H9 (cell line): ENCODE measurements around the gene CSMD2. TPM values are rescaled to one million over a fixed set of nuclear protein-coding genes. Genes with fewer than 3 reads are reported as not detected.

Experiments
- DNase-seq: peaks from one replicate; pipeline ENCODE4 v3.0.0-alpha.2; 2017
- H2AFZ ChIP-seq: one replicate; pipeline ENCODE4 v1.6.1; 2013; ENCODE audit warnings: mild to moderate bottlenecking, low read length, control low read depth, moderate library complexity
- H2AK5ac ChIP-seq: 2 replicates; pipeline ENCODE4 v1.6.1; 2013; ENCODE audit warnings: low read length, control low read depth, mixed read lengths; ENCODE audit not compliant: insufficient read length
- H2BK120ac ChIP-seq: one replicate; pipeline ENCODE4 v1.6.1; 2013; ENCODE audit warnings: low read depth, mild to moderate bottlenecking, low read length, control low read depth, inconsistent platforms; ENCODE audit not compliant: poor library complexity, severe bottlenecking
- H2BK12ac ChIP-seq: 2 replicates; pipeline ENCODE4 v1.6.1; 2013; ENCODE audit warnings: low read length, control low read depth, mixed read lengths, low read depth; ENCODE audit not compliant: insufficient read length
- H2BK15ac ChIP-seq: 2 replicates; pipeline ENCODE4 v1.6.1; 2013; ENCODE audit warnings: low read depth, low read length, control low read depth
- H2BK20ac ChIP-seq: one replicate; pipeline ENCODE4 v1.6.1; 2013; ENCODE audit warnings: low read depth, mild to moderate bottlenecking, low read length, control low read depth, inconsistent platforms; ENCODE audit not compliant: poor library complexity, severe bottlenecking
- H2BK5ac ChIP-seq: 2 replicates; pipeline ENCODE4 v1.6.1; 2013; ENCODE audit warnings: low read length, control low read depth, mixed read lengths; ENCODE audit not compliant: insufficient read length
- H3K14ac ChIP-seq: 2 replicates; pipeline ENCODE4 v1.6.1; 2013; ENCODE audit warnings: low read length, control low read depth; ENCODE audit not compliant: insufficient read depth
- H3K18ac ChIP-seq: 2 replicates; pipeline ENCODE4 v1.6.1; 2013; ENCODE audit warnings: low read depth, mild to moderate bottlenecking, mixed read lengths, low read length, control low read depth; ENCODE audit not compliant: insufficient read length
- H3K23ac ChIP-seq: 2 replicates; pipeline ENCODE4 v1.6.1; 2013; ENCODE audit warnings: low read length, control low read depth, mixed read lengths, low read depth; ENCODE audit not compliant: insufficient read length
- H3K23me2 ChIP-seq: 2 replicates; pipeline ENCODE4 v1.6.1; 2013; ENCODE audit warnings: low read depth, mild to moderate bottlenecking, mixed read lengths, low read length, control low read depth; ENCODE audit not compliant: insufficient read length, poor library complexity, severe bottlenecking
- H3K27ac ChIP-seq: 2 replicates; pipeline ENCODE4 v1.5.1; 2013; ENCODE audit warnings: low read length, control low read depth, mixed read lengths, low read depth; ENCODE audit not compliant: insufficient read length
- H3K27me3 ChIP-seq: 2 replicates; pipeline ENCODE4 v1.6.1; 2013; ENCODE audit warnings: low read length, control low read depth, inconsistent platforms; ENCODE audit not compliant: insufficient read depth
- H3K4ac ChIP-seq: 2 replicates; pipeline ENCODE4 v1.6.1; 2013; ENCODE audit warnings: low read depth, mild to moderate bottlenecking, control low read depth, inconsistent platforms, low read length, moderate library complexity
- H3K4me1 ChIP-seq: 2 replicates; pipeline ENCODE4 v1.6.1; 2013; ENCODE audit warnings: low read length, control low read depth, inconsistent platforms; ENCODE audit not compliant: insufficient read depth
- H3K4me2 ChIP-seq: 2 replicates; pipeline ENCODE4 v1.6.1; 2013; ENCODE audit warnings: low read length, control low read depth, mixed read lengths; ENCODE audit not compliant: insufficient read length, insufficient read depth
- H3K56ac ChIP-seq: 2 replicates; pipeline ENCODE4 v1.6.1; 2013; ENCODE audit warnings: low read depth, mild to moderate bottlenecking, mixed read lengths, low read length, control low read depth; ENCODE audit not compliant: insufficient read length
- H3K79me1 ChIP-seq: 2 replicates; pipeline ENCODE4 v1.6.1; 2013; ENCODE audit warnings: low read depth, mild to moderate bottlenecking, moderate library complexity, low read length, control low read depth, inconsistent platforms; ENCODE audit not compliant: insufficient read depth, poor library complexity, severe bottlenecking
- H3K79me2 ChIP-seq: 2 replicates; pipeline ENCODE4 v1.6.1; 2013; ENCODE audit warnings: low read length, control low read depth, inconsistent platforms; ENCODE audit not compliant: insufficient read depth
- H3K9ac ChIP-seq: 2 replicates; pipeline ENCODE4 v1.6.1; 2013; ENCODE audit warnings: low read length, control low read depth, mixed read lengths; ENCODE audit not compliant: insufficient read length; ENCODE audit errors: extremely low read depth
- H3K9me3 ChIP-seq: one replicate; pipeline ENCODE4 v1.6.1; 2013; ENCODE audit warnings: low read depth, low read length, inconsistent platforms; ENCODE audit not compliant: control insufficient read depth
- H3T11ph ChIP-seq: one replicate; pipeline ENCODE4 v1.6.1; 2013; ENCODE audit warnings: mild to moderate bottlenecking, low read length, control low read depth, inconsistent platforms
- H4K20me1 ChIP-seq: one replicate; pipeline ENCODE4 v1.6.1; 2013; ENCODE audit not compliant: control insufficient read depth, insufficient read length, insufficient read depth
- H4K5ac ChIP-seq: 2 replicates; pipeline ENCODE4 v1.6.1; 2013; ENCODE audit warnings: low read depth, mild to moderate bottlenecking, mixed read lengths, low read length, control low read depth; ENCODE audit not compliant: insufficient read length
- H4K8ac ChIP-seq: replicated peaks from 2 replicates; pipeline ENCODE4 v1.6.1; 2013; ENCODE audit warnings: low read length, control low read depth, mixed read lengths, low read depth; ENCODE audit not compliant: insufficient read length
- H4K91ac ChIP-seq: 2 replicates; pipeline ENCODE4 v1.6.1; 2013; ENCODE audit warnings: low read depth, mild to moderate bottlenecking, moderate library complexity, mixed read lengths, low read length, control low read depth; ENCODE audit not compliant: insufficient read length
- H3K27ac Mint-ChIP-seq, 3 experiments: 2 replicates in 2 of 3; 3 replicates in 1 of 3; pipeline ENCODE4 v1.8.0; 2020 to 2021; ENCODE audit warnings: mixed read lengths in 3 of 3, mild to moderate bottlenecking in 1 of 3, moderate library complexity in 1 of 3
- H3K27me3 Mint-ChIP-seq: 2 replicates; pipeline ENCODE4 v1.8.0; 2021; ENCODE audit warnings: low read depth, mild to moderate bottlenecking, moderate library complexity, mixed read lengths
- H3K36me3 Mint-ChIP-seq, 3 experiments: 2 replicates in 2 of 3; 3 replicates in 1 of 3; pipeline ENCODE4 v1.8.0; 2020 to 2021; ENCODE audit warnings: low read depth in 3 of 3, mixed read lengths in 3 of 3; ENCODE audit not compliant: insufficient read depth in 1 of 3
- H3K4me1 Mint-ChIP-seq, 2 experiments: 2 replicates each; pipeline ENCODE4 v1.8.0; 2020; ENCODE audit warnings: mixed read lengths in 2 of 2
- H3K4me3 Mint-ChIP-seq, 2 experiments: 2 replicates in 1 of 2; 3 replicates in 1 of 2; pipeline ENCODE4 v1.8.0; 2020 to 2021; ENCODE audit warnings: mild to moderate bottlenecking in 2 of 2, mixed read lengths in 2 of 2, moderate library complexity in 1 of 2
- H3K9me3 Mint-ChIP-seq, 2 experiments: 2 replicates in 1 of 2; 3 replicates in 1 of 2; pipeline ENCODE4 v1.8.0; 2020; ENCODE audit warnings: mild to moderate bottlenecking in 2 of 2, mixed read lengths in 2 of 2, moderate library complexity in 1 of 2
- WGBS: extraction: QIAGEN DNeasy Blood & Tissue Kit; methylation state at CpG from one replicate; pipeline ENCODE4 v1.1.7; 2013; ENCODE audit warnings: missing lambda C conversion rate, low lambda C conversion rate, mixed read lengths; ENCODE audit not compliant: insufficient read length; ENCODE audit errors: extremely low coverage; 5-methylcytosine and 5-hydroxymethylcytosine counted together
- total RNA-seq: library from RNA; stranded (reverse); gene quantifications from 2 replicates; pipeline ENCODE4 v1.2.1, GENCODE V29; 2021
- TF ChIP-seq, protein P1 (sequence below): fragments of 200-600 bp; sonication (generic); conservative IDR thresholded peaks from 3 replicates; pipeline ENCODE4 v1.8.0; 2021; ENCODE audit warnings: antibody characterized with exemption, mild to moderate bottlenecking

Gene CSMD2
- total RNA-seq, 1 experiment from 2014 or later = 6.4 TPM

GRCh38 chr1:33541966-33542365, 623.1 kb downstream of the CSMD2 start:
- Histone ChIP-seq H2BK5ac (no peak overlapping the region), H3K9ac (no peak overlapping the region), H4K20me1 (no peaks in the 10 kb centered on the region), H2BK120ac (no peak overlapping the region), H4K91ac (no peak overlapping the region), H3K79me2 (no peaks in the 10 kb centered on the region), H3K4me2 (no peak overlapping the region), H3K4me1 (no peaks in the 10 kb centered on the region), H3K18ac (no peak overlapping the region), H3K23ac (no peak overlapping the region), H2AK5ac (no peak overlapping the region), H3K14ac (no peak overlapping the region), H2BK20ac (no peak overlapping the region), H3K79me1 (no peaks in the 10 kb centered on the region), H4K5ac (no peak overlapping the region), H3T11ph (no peak overlapping the region), H2BK15ac (no peak overlapping the region), H2AFZ (no peak overlapping the region), H3K23me2 (no peaks in the 10 kb centered on the region), H3K56ac (no peak overlapping the region), H3K27ac (no peak overlapping the region), H2BK12ac (no peak overlapping the region), H3K9me3 (no peaks in the 10 kb centered on the region), H3K27me3 (no peaks in the 10 kb centered on the region), H4K8ac (no peak overlapping the region), H3K4ac (no peak overlapping the region)
- TF ChIP-seq, protein P1, sequence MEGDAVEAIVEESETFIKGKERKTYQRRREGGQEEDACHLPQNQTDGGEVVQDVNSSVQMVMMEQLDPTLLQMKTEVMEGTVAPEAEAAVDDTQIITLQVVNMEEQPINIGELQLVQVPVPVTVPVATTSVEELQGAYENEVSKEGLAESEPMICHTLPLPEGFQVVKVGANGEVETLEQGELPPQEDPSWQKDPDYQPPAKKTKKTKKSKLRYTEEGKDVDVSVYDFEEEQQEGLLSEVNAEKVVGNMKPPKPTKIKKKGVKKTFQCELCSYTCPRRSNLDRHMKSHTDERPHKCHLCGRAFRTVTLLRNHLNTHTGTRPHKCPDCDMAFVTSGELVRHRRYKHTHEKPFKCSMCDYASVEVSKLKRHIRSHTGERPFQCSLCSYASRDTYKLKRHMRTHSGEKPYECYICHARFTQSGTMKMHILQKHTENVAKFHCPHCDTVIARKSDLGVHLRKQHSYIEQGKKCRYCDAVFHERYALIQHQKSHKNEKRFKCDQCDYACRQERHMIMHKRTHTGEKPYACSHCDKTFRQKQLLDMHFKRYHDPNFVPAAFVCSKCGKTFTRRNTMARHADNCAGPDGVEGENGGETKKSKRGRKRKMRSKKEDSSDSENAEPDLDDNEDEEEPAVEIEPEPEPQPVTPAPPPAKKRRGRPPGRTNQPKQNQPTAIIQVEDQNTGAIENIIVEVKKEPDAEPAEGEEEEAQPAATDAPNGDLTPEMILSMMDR = no peak
- no peak for DNase-seq
- H3K27ac Mint-ChIP-seq = no peak overlapping the region
- H3K4me3 Mint-ChIP-seq = no peak overlapping the region
- no peaks in the 10 kb centered on the region for H3K4me1 Mint-ChIP-seq
- H3K36me3 Mint-ChIP-seq = peaks cover 0 to 5% (median 4%) of the 10 kb centered on the region in 3 experiments; a peak in 2 of 7 replicates
- no peaks in the 10 kb centered on the region for H3K9me3 Mint-ChIP-seq
- no peaks in the 10 kb centered on the region for H3K27me3 Mint-ChIP-seq
- no CpG with 5 or more reads among the region's 6 CpGs for WGBS
